GM21526 (cell line): ENCODE data around the gene SMAGP.

Experiments used
- ATAC-seq: cut with Tn5 transposase; IDR thresholded peaks from one replicate; pipeline ENCODE4 v1.9.1; 2021; ENCODE audit warnings: moderate library complexity; ENCODE audit not compliant: unreplicated experiment, low FRiP score

The SMAGP gene

GRCh38 chr12:51198568-51199365 lies 71.4 kb downstream of the SMAGP start:
- no peak for ATAC-seq

GRCh38 chr12:51197736-51198567 lies 72.3 kb downstream of the SMAGP start:
- ATAC-seq, result no peak

GRCh38 chr12:51196547-51196946 lies 73.7 kb downstream of the SMAGP start:
- no peak for ATAC-seq

GRCh38 chr12:51195841-51196240 lies 74.4 kb downstream of the SMAGP start:
- ATAC-seq, result no peak
